Testis (tissue), 3 donors: ENCODE measurements around the gene SLC4A5. TPM values are rescaled to one million over a fixed set of nuclear protein-coding genes. Genes with fewer than 3 reads are reported as not detected.

Source experiments
- DNase-seq: peaks from one replicate; pipeline ENCODE4 v3.0.0-alpha.2; 2019
- H3K27ac ChIP-seq, 2 donors: fragments of 200-600 bp; sonication (generic); one replicate each; pipeline ENCODE4 v1.5.1; 2019
- H3K27me3 ChIP-seq: fragments of 200-600 bp; sonication (generic); one replicate; pipeline ENCODE4 v1.5.1; 2019
- H3K36me3 ChIP-seq: fragments of 200-600 bp; sonication (generic); one replicate; pipeline ENCODE4 v1.5.1; 2017; ENCODE audit warnings: low read depth; ENCODE audit errors: missing control alignments
- H3K4me1 ChIP-seq: fragments of 200-600 bp; sonication (generic); one replicate; pipeline ENCODE4 v1.5.1; 2019
- H3K4me3 ChIP-seq, 2 donors: fragments of 200-600 bp; sonication (generic); one replicate each; pipeline ENCODE4 v1.5.1; 2017 to 2019
- H3K9me3 ChIP-seq: fragments of 200-600 bp; sonication (generic); one replicate; pipeline ENCODE4 v1.5.1; 2017
- CTCF ChIP-seq, 3 experiments: fragments of 450-650 bp in 2 of 3; fragments of 200-600 bp in 1 of 3; sonication (generic) in 1 of 3; IDR thresholded peaks; one replicate each; pipeline ENCODE4 v1.5.1; 2016 to 2019; ENCODE audit warnings: antibody characterized with exemption in 3 of 3, mild to moderate bottlenecking in 2 of 3, moderate library complexity in 1 of 3
- POLR2A ChIP-seq: fragments of 450-650 bp; IDR thresholded peaks from one replicate; pipeline ENCODE4 v1.6.1; 2017; ENCODE audit warnings: antibody characterized with exemption, mild to moderate bottlenecking, moderate library complexity
- WGBS, 2 donors: methylation state at CpG; one replicate each; pipeline ENCODE4 v1.1.5; 2018; 5-methylcytosine and 5-hydroxymethylcytosine counted together
- intact Hi-C: fragments of 100-400 bp; cut with DNase I; formaldehyde crosslinking; loops from one replicate; pipeline ENCODE4 v1.15.1; 2023; ENCODE audit warnings: low total_unique reads
- polyA plus RNA-seq: library from polyadenylated mRNA; stranded (reverse); fragments of 350-450 nt; fragmentation: Illumina TruSeq; extraction: RNeasy Lipid Tissue Mini Kit (QIAGEN cat#74804); gene quantifications from one replicate; pipeline ENCODE4 v1.2.3, GENCODE V29; 2014; ENCODE audit warnings: low read depth, low replicate concordance; ENCODE audit not compliant: insufficient read depth
- total RNA-seq, 2 donors: library from RNA; depleted of rRNA; stranded (reverse); fragments of >200 nt; gene quantifications; one replicate each; pipeline ENCODE4 v1.2.3, GENCODE V29; 2016

The SLC4A5 gene
- total and polyA plus RNA-seq, 3 donors from 2014 or later, result 40.3 to 188 (median 113) TPM

GRCh38 chr2:74302865-74303264 is 40.4 kb downstream of the SLC4A5 start:
- intact Hi-C loops, result no loop called here
- H3K4me3 ChIP-seq, result no peak overlapping the region
- 71 to 89% methylated on average over 2 of the region's 2 CpGs for WGBS, 2 donors

GRCh38 chr2:74301262-74301661 is 42.0 kb downstream of the SLC4A5 start:
- no peaks in the 10 kb centered on the region for H3K4me1 ChIP-seq
- H3K9me3 ChIP-seq, result no peaks in the 10 kb centered on the region
- H3K27ac ChIP-seq, result no peak overlapping the region
- no peaks in the 10 kb centered on the region for H3K36me3 ChIP-seq
- WGBS, 2 donors, result 100% methylated on average over 1 of the region's 1 CpG
- H3K27me3 ChIP-seq, result no peaks in the 10 kb centered on the region
- H3K4me3 ChIP-seq, result no peak overlapping the region
- no peak for DNase-seq
- intact Hi-C loops, result no loop called here
- no peak for TF ChIP-seq CTCF (IDR thresholded peaks at IDR 0.05)
- TF ChIP-seq POLR2A, result no peak

More at GRCh38 chr2:74302865-74303264, 40.4 kb downstream of the SLC4A5 start:
- DNase-seq, result no peak
- TF ChIP-seq POLR2A (no peak), CTCF (IDR thresholded peaks at IDR 0.05) (no peak)
- Histone ChIP-seq H3K9me3 (no peaks in the 10 kb centered on the region), H3K27me3 (no peaks in the 10 kb centered on the region), H3K27ac (no peak overlapping the region), H3K4me1 (no peaks in the 10 kb centered on the region), H3K36me3 (no peaks in the 10 kb centered on the region)

GRCh38 chr2:74300506-74300905 is 42.7 kb downstream of the SLC4A5 start:
- H3K27ac ChIP-seq, result no peak overlapping the region

GRCh38 chr2:74297950-74298349 is 45.3 kb downstream of the SLC4A5 start:
- WGBS, 2 donors, result 95 to 100% methylated on average over 1 of the region's 1 CpG
- H3K4me1 ChIP-seq, result no peaks in the 10 kb centered on the region
- H3K36me3 ChIP-seq, result no peaks in the 10 kb centered on the region
- intact Hi-C loops, result no loop called here
- no peak overlapping the region for H3K4me3 ChIP-seq
- no peaks in the 10 kb centered on the region for H3K27me3 ChIP-seq
- H3K27ac ChIP-seq, result no peak overlapping the region
- DNase-seq, result no peak
- no peaks in the 10 kb centered on the region for H3K9me3 ChIP-seq
- TF ChIP-seq POLR2A (no peak), CTCF (IDR thresholded peaks at IDR 0.05) (no peak)

More at GRCh38 chr2:74300506-74300905, 42.7 kb downstream of the SLC4A5 start:
- H3K4me3 ChIP-seq, result no peak overlapping the region
- no peak for TF ChIP-seq CTCF (IDR thresholded peaks at IDR 0.05)
- no peak for TF ChIP-seq POLR2A
- 90 to 91% methylated on average over 2 of the region's 2 CpGs for WGBS, 2 donors
- intact Hi-C loops, result no loop called here
- DNase-seq, result no peak
- no peaks in the 10 kb centered on the region for H3K36me3 ChIP-seq
- no peaks in the 10 kb centered on the region for H3K4me1 ChIP-seq
- no peaks in the 10 kb centered on the region for H3K27me3 ChIP-seq
- no peaks in the 10 kb centered on the region for H3K9me3 ChIP-seq

- intact Hi-C loops, result no loop called here
- TF ChIP-seq POLR2A (no peak), CTCF (IDR thresholded peaks at IDR 0.05) (no peak)
- Histone ChIP-seq H3K4me3 (no peak overlapping the region), H3K27me3 (no peaks in the 10 kb centered on the region), H3K27ac (no peak overlapping the region), H3K9me3 (no peaks in the 10 kb centered on the region), H3K4me1 (no peaks in the 10 kb centered on the region), H3K36me3 (no peaks in the 10 kb centered on the region)
- DNase-seq, result no peak
Measured at GRCh38 chr2:74297391-74297790, 45.8 kb downstream of the SLC4A5 start.
